MCF 10A (cell line): ENCODE measurements around the gene ECE1. TPM values are rescaled to one million over a fixed set of nuclear protein-coding genes. Genes with fewer than 3 reads are reported as not detected.
A peak's percentile ranks its signal among the peaks of the same experiment; 100 is the strongest.

Experiments used
- BruUV-seq: library from RNA; stranded (reverse); fragments of 400-500 nt; replicated peaks from 2 replicates; lab custom pipeline; 2021; lab: Mats Ljungman, UMichigan
- CTCF ChIA-PET: fragments of 300-600 bp; sonication (Branson Sonifier 250); formaldehyde crosslinking; extraction: SDS; loops from one replicate; lab custom pipeline; 2021; ENCODE audit warnings: antibody characterized with exemption, inconsistent platforms; lab: Yijun Ruan, JAX
- POLR2A ChIA-PET: fragments of 300-600, 350-650 bp; sonication (Branson Sonifier 250); formaldehyde crosslinking; extraction: SDS; loops from one replicate; lab custom pipeline; 2020; ENCODE audit warnings: antibody characterized with exemption, inconsistent platforms; lab: Yijun Ruan, JAX
- DNase-seq: peaks from one replicate; pipeline ENCODE4 v3.0.0-alpha.2; 2018; ENCODE audit not compliant: unreplicated experiment
- H3K27ac Mint-ChIP-seq: one replicate; pipeline ENCODE4 v1.8.0; 2022; ENCODE audit warnings: mild to moderate bottlenecking, low read depth, mixed read lengths; ENCODE audit not compliant: unreplicated experiment
- H3K27me3 Mint-ChIP-seq: one replicate; pipeline ENCODE4 v1.8.0; 2022; ENCODE audit warnings: mixed read lengths; ENCODE audit not compliant: insufficient read depth, unreplicated experiment
- H3K36me3 Mint-ChIP-seq: one replicate; pipeline ENCODE4 v1.8.0; 2022; ENCODE audit warnings: mild to moderate bottlenecking, moderate library complexity, mixed read lengths; ENCODE audit not compliant: insufficient read depth, unreplicated experiment
- H3K4me1 Mint-ChIP-seq: one replicate; pipeline ENCODE4 v1.8.0; 2022; ENCODE audit warnings: mixed read lengths; ENCODE audit not compliant: insufficient read depth, unreplicated experiment
- H3K4me3 Mint-ChIP-seq: one replicate; pipeline ENCODE4 v1.8.0; 2022; ENCODE audit warnings: mild to moderate bottlenecking, moderate library complexity, mixed read lengths; ENCODE audit not compliant: unreplicated experiment
- H3K9me3 Mint-ChIP-seq: one replicate; pipeline ENCODE4 v1.8.0; 2022; ENCODE audit warnings: mixed read lengths; ENCODE audit not compliant: unreplicated experiment
- intact Hi-C: fragments of 100-400 bp; cut with micrococcal nuclease; formaldehyde crosslinking; loops from 2 replicates; pipeline ENCODE4 v1.14.1; 2022
- total RNA-seq: library from RNA; stranded (reverse); gene quantifications from 2 replicates; pipeline ENCODE4 v1.2.3, GENCODE V29; 2022
- TF ChIP-seq, protein P1 (sequence below): fragments of 200-600 bp; IDR thresholded peaks from one replicate; pipeline ENCODE4 v1.8.0; 2022; ENCODE audit warnings: antibody characterized with exemption, mild to moderate bottlenecking; ENCODE audit not compliant: unreplicated experiment

ECE1 gene
- total RNA-seq, 1 experiment from 2014 or later: 40.0 TPM

DNA sequence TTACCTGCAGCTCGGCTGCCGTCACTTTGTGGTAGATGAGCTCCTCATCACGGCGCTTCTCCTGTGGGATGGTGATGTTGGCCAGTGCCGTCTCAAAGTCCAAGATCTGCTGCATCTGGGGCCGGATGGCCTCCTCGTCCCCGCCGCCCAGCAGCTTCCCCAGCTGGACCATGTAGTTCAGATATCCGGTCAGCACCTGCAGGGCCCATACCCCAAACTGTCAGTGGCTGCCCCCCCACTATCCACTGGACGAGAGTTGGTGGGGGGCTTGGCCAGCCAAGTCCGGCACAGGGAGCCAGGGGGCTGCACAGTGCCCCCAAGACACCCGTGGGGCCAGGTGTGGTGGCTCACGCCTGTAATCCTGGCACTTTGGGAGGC lies 34.3 kb downstream of the ECE1 start:
- BruUV-seq: no TSS peak
- no peak overlapping the region for H3K4me3 Mint-ChIP-seq
- TF ChIP-seq, protein P1, sequence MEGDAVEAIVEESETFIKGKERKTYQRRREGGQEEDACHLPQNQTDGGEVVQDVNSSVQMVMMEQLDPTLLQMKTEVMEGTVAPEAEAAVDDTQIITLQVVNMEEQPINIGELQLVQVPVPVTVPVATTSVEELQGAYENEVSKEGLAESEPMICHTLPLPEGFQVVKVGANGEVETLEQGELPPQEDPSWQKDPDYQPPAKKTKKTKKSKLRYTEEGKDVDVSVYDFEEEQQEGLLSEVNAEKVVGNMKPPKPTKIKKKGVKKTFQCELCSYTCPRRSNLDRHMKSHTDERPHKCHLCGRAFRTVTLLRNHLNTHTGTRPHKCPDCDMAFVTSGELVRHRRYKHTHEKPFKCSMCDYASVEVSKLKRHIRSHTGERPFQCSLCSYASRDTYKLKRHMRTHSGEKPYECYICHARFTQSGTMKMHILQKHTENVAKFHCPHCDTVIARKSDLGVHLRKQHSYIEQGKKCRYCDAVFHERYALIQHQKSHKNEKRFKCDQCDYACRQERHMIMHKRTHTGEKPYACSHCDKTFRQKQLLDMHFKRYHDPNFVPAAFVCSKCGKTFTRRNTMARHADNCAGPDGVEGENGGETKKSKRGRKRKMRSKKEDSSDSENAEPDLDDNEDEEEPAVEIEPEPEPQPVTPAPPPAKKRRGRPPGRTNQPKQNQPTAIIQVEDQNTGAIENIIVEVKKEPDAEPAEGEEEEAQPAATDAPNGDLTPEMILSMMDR: no peak
- intact Hi-C loops: loop anchor here (1.0 to 10.0 kb wide), 6 partner anchors 14 to 339 kb away; no protein-coding TSS in a partner anchor
- H3K27me3 Mint-ChIP-seq: no peaks in the 10 kb centered on the region
- H3K4me1 Mint-ChIP-seq: peaks cover 15% of the 10 kb centered on the region
- ChIA-PET POLR2A (interaction anchor here (1.6 to 2.2 kb wide), 2 partner anchors 89 to 113 kb away, joined by 6 to 14 read pairs; no protein-coding TSS in a partner anchor), CTCF (interaction anchor here (0.6 to 8.6 kb wide), 18 partner anchors 11 to 979 kb away, joined by 3 to 180 read pairs (median 6); no protein-coding TSS in a partner anchor)
- H3K36me3 Mint-ChIP-seq: peaks cover 29% of the 10 kb centered on the region
- no peaks in the 10 kb centered on the region for H3K9me3 Mint-ChIP-seq
- DNase-seq: no peak
- no peak overlapping the region for H3K27ac Mint-ChIP-seq

DNA sequence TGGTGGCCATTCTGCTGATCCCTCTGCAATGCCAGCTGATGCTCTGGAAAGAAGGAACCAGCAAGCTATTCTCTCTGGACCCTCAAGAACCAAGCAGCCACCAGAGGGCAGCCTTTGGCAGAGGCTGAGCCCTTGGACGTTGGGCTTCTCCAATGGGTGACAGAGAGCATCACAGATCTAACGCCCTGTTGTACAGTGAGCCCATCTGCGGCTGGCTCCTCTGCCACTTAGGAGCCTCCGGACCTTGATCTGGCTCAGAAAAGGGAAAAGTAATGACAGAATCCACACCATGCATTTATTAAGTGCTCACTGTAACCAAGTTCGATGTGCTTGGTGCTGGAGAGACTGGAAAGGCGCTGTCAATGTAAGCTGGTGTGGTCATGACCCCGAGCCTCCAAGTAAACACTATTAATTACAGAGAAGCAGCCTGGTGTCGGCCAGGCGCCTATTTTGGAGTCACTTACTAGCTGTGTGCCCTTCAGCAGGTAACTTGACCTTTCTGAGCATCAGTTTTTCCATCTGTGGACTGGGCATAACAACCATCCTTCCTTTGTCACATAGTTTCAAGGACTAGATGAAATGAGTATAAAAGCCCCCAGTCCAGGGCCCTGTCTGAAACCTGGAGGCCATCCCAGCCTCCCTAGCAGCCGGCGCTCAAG lies 34.9 kb downstream of the ECE1 start:
- TF ChIP-seq, protein P1: peak; percentile 89
- peaks cover 12% of the 10 kb centered on the region for H3K4me1 Mint-ChIP-seq
- H3K27ac Mint-ChIP-seq: no peak overlapping the region
- H3K4me3 Mint-ChIP-seq: no peak overlapping the region
- CTCF ChIA-PET: interaction anchor here (0.6 to 8.6 kb wide), 27 partner anchors 10 to 980 kb away, joined by 3 to 180 read pairs (median 4); partner anchors contain the start of gene ECE1
- BruUV-seq: no TSS peak
- no peaks in the 10 kb centered on the region for H3K27me3 Mint-ChIP-seq
- no peaks in the 10 kb centered on the region for H3K9me3 Mint-ChIP-seq
- intact Hi-C loops: loop anchor here (1.0 to 10.0 kb wide), 6 partner anchors 15 to 339 kb away; no protein-coding TSS in a partner anchor
- peak; percentile 87 for DNase-seq
- peaks cover 26% of the 10 kb centered on the region for H3K36me3 Mint-ChIP-seq
- POLR2A ChIA-PET: interaction anchor here (1.5 to 2.2 kb wide), 3 partner anchors 90 to 113 kb away, joined by 4 to 14 read pairs (median 6); no protein-coding TSS in a partner anchor

DNA sequence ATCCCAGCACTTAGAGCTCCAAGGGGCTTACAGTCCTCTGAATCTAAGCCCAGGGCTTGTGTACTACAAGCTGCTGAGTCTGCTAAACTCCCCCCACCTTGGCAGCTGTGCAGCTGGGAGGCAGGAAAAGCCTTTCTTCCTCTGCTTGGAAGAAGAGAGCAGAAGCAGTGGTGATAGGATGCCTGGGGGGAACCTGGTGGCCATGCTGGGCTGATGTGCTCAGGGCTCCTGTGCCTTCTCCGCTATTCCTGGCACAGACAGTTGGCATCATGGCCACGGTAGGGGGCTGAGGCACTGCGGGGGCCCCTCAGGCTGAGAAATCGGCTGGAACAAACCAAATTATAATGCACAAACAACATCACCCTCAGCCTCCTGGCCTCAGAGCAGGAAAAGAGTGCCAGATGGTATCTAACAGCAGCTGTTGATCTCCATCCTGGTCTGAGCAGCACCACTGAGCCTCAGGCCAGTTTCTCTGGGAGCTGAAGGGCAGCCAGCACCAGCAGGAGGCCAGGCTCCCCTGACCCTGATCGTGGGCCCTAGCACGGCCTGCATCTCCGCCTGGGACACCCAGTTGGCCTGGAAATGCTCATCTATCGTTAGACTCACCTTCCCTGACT lies 35.8 kb downstream of the ECE1 start:
- Mint-ChIP-seq H3K36me3 (peaks cover 24% of the 10 kb centered on the region), H3K4me3 (no peak overlapping the region), H3K4me1 (peaks cover 12% of the 10 kb centered on the region), H3K9me3 (no peaks in the 10 kb centered on the region), H3K27ac (peak overlapping the region; percentile 35), H3K27me3 (no peaks in the 10 kb centered on the region)
- CTCF ChIA-PET: interaction anchor here (0.6 to 8.6 kb wide), 24 partner anchors 9 to 419 kb away, joined by 3 to 180 read pairs (median 4); partner anchors contain the start of gene ECE1
- no peak for DNase-seq
- POLR2A ChIA-PET: interaction anchor here (1.5 to 2.2 kb wide), 3 partner anchors 91 to 114 kb away, joined by 4 to 14 read pairs (median 6); no protein-coding TSS in a partner anchor
- BruUV-seq: no TSS peak
- TF ChIP-seq, protein P1: no peak
- intact Hi-C loops: loop anchor here (10.0 kb wide), 1 partner anchor 340 kb away; no protein-coding TSS in a partner anchor
